Endothelial cell of umbilical vein (primary cell): Measurements from ENCODE around the gene APOO. TPM values are rescaled to one million over a fixed set of nuclear protein-coding genes. Genes with fewer than 3 reads are reported as not detected.

Experiments used
- BruUV-seq: library from RNA; stranded (reverse); fragments of 400-500 nt; replicated peaks from 2 replicates; lab custom pipeline; 2021; lab: Mats Ljungman, UMichigan
- CTCF ChIA-PET: fragments of 300-600, 350-600 bp; sonication (Branson Sonifier 250); formaldehyde crosslinking; loops from one replicate; lab custom pipeline; 2021; ENCODE audit warnings: antibody characterized with exemption, inconsistent platforms; lab: Charles Lee
- POLR2A ChIA-PET: fragments of 300-600, 350-600 bp; sonication (Branson Sonifier 250); formaldehyde crosslinking; loops from one replicate; lab custom pipeline; 2021; ENCODE audit warnings: antibody characterized with exemption, inconsistent platforms; lab: Charles Lee
- DNase-seq: peaks from one replicate; pipeline ENCODE4 v3.0.0-alpha.2; 2011; ENCODE audit warnings: low read depth, low spot score
- FAIRE-seq: peaks from 2 replicates; lab custom pipeline; 2011; peaks lifted over from hg19 to GRCh38; lab: Jason Lieb, UNC
- H2AFZ ChIP-seq: 2 replicates; pipeline ENCODE4 v1.6.0; 2012; ENCODE audit warnings: low read depth, low read length, control low read depth, inconsistent platforms
- H3K27ac ChIP-seq: 2 replicates; pipeline ENCODE4 v1.5.1; 2011; ENCODE audit warnings: low read depth, mild to moderate bottlenecking, control low read depth, low read length, moderate library complexity; ENCODE audit not compliant: insufficient read depth
- H3K27me3 ChIP-seq, 2 experiments: 2 replicates each; pipeline versions ENCODE4 v1.6.0 to v1.6.1; 2011; ENCODE audit warnings: low read length in 2 of 2, mixed read lengths in 1 of 2; ENCODE audit not compliant: control insufficient read depth in 2 of 2, insufficient read depth in 2 of 2
- H3K36me3 ChIP-seq, 2 experiments: 2 replicates in 1 of 2; 3 replicates in 1 of 2; pipeline ENCODE4 v1.5.1; 2011; ENCODE audit warnings: low read length in 2 of 2, mild to moderate bottlenecking in 1 of 2, moderate library complexity in 1 of 2; ENCODE audit not compliant: control insufficient read depth in 2 of 2, insufficient read depth in 2 of 2; ENCODE audit errors: extremely low read depth in 1 of 2
- H3K4me1 ChIP-seq: 3 replicates; pipeline ENCODE4 v1.5.1; 2011; ENCODE audit warnings: mild to moderate bottlenecking, low read length; ENCODE audit not compliant: control insufficient read depth, insufficient read depth; ENCODE audit errors: extremely low read depth
- H3K4me2 ChIP-seq: 2 replicates; pipeline ENCODE4 v1.6.1; 2011; ENCODE audit warnings: low read length, control low read depth, mixed read lengths; ENCODE audit not compliant: insufficient read depth
- H3K4me3 ChIP-seq, 3 experiments: fragments of 200-600 bp in 1 of 3; sonication (generic), shearing (Covaris generic) in 1 of 3; replicated peaks in 1 of 3; 2 replicates each; pipeline ENCODE4 v1.5.1; 2011 to 2016; ENCODE audit warnings: control low read depth in 3 of 3, low read length in 3 of 3, mild to moderate bottlenecking in 2 of 3, inconsistent platforms in 1 of 3, low read depth in 1 of 3, moderate library complexity in 1 of 3; ENCODE audit not compliant: insufficient read depth in 1 of 3
- H3K79me2 ChIP-seq: 2 replicates; pipeline ENCODE4 v1.6.0; 2012; ENCODE audit warnings: low read length, inconsistent platforms; ENCODE audit not compliant: control insufficient read depth, insufficient read depth
- H3K9ac ChIP-seq: replicated peaks from 2 replicates; pipeline ENCODE3; 2011; ENCODE audit warnings: low read length, control low read depth; ENCODE audit not compliant: insufficient read depth; ENCODE audit errors: extremely low read depth
- H3K9me1 ChIP-seq: replicated peaks from 3 replicates; pipeline ENCODE4 v1.6.0; 2011; ENCODE audit warnings: mild to moderate bottlenecking, low read length; ENCODE audit not compliant: control insufficient read depth, insufficient read depth; ENCODE audit errors: extremely low read depth
- H3K9me3 ChIP-seq: replicated peaks from 2 replicates; pipeline ENCODE4 v1.5.1; 2012; ENCODE audit warnings: low read length, inconsistent platforms; ENCODE audit not compliant: control insufficient read depth, insufficient read depth
- H4K20me1 ChIP-seq: replicated peaks from 2 replicates; pipeline ENCODE3; 2011; ENCODE audit warnings: mild to moderate bottlenecking, low read length; ENCODE audit not compliant: control insufficient read depth, insufficient read depth; ENCODE audit errors: extremely low read depth
- CTCF ChIP-seq, 2 donors: IDR thresholded peaks; 1 replicate in 1 of 2; 2 replicates in 1 of 2; pipeline ENCODE4 v1.5.1; 2011; ENCODE audit warnings: low read length in 2 of 2, mild to moderate bottlenecking in 2 of 2, moderate library complexity in 2 of 2, control low read depth in 1 of 2, inconsistent platforms in 1 of 2, low read depth in 1 of 2; ENCODE audit not compliant: insufficient read depth in 1 of 2; ENCODE audit errors: extremely low read depth in 1 of 2
- EZH2 ChIP-seq: IDR thresholded peaks from 2 replicates; pipeline ENCODE4 v1.6.1; 2012; ENCODE audit warnings: borderline replicate concordance, low read depth, mild to moderate bottlenecking, moderate library complexity, low read length, inconsistent platforms; ENCODE audit not compliant: severe bottlenecking
- FOS ChIP-seq: IDR thresholded peaks from 2 replicates; pipeline ENCODE4 v1.6.1; 2011; ENCODE audit warnings: mild to moderate bottlenecking, low read length, moderate library complexity, borderline replicate concordance; ENCODE audit not compliant: insufficient read depth
- GATA2 ChIP-seq: IDR thresholded peaks from 2 replicates; pipeline ENCODE4 v1.7.0; 2011; ENCODE audit warnings: low read depth, mild to moderate bottlenecking, moderate library complexity, mixed read lengths, low read length; ENCODE audit not compliant: insufficient read length, insufficient read depth
- JUN ChIP-seq: IDR thresholded peaks from 2 replicates; pipeline ENCODE4 v1.6.1; 2011; ENCODE audit warnings: borderline replicate concordance, low read depth; ENCODE audit not compliant: insufficient read length, insufficient read depth
- MAX ChIP-seq: IDR thresholded peaks from 2 replicates; pipeline ENCODE4 v1.6.1; 2011; ENCODE audit not compliant: insufficient read depth, insufficient read length
- MYC ChIP-seq: IDR thresholded peaks from one replicate; pipeline ENCODE4 v1.6.1; 2011; ENCODE audit warnings: mild to moderate bottlenecking, low read depth, low read length
- POLR2A ChIP-seq: IDR thresholded peaks from 2 replicates; pipeline ENCODE4 v1.6.1; 2012; ENCODE audit warnings: low read depth, mild to moderate bottlenecking, control low read depth, low read length
- POLR2AphosphoS5 ChIP-seq: IDR thresholded peaks from 2 replicates; pipeline ENCODE4 v1.6.1; 2012; ENCODE audit warnings: low read depth, mild to moderate bottlenecking, control low read depth, low read length, moderate library complexity; ENCODE audit not compliant: insufficient read depth
- dilution Hi-C: fragments of 300-500 bp; cut with MboI; formaldehyde crosslinking; loops from one replicate; pipeline ENCODE4 v1.15.0; 2019; ENCODE audit warnings: low sequenced_read_pairs; ENCODE audit not compliant: extremely low pct_ligation_motif_present
- intact Hi-C: fragments of 100-400 bp; cut with micrococcal nuclease; formaldehyde crosslinking; loops from one replicate; pipeline ENCODE4 v1.10.0; 2022
- polyA plus RNA-seq, 4 experiments: library from polyadenylated mRNA; depleted of rRNA in 3 of 4; stranded (reverse) in 3 of 4; unstranded in 1 of 4; fragments of >200 nt; gene quantifications; 2 replicates each; pipeline versions ENCODE4 v1.2.1 to v1.2.3, GENCODE V29; 2011 to 2012; ENCODE audit warnings: missing spikeins in 1 of 4
- total RNA-seq: library from RNA; stranded (reverse); gene quantifications from 2 replicates; pipeline ENCODE4 v1.2.3, GENCODE V29; 2021

Gene APOO
- total and polyA plus RNA-seq, 2 donors (not counting 3 experiments of a cell fraction or from before 2014, with no cell fraction given), result 9.8 to 24.3 TPM

- H3K4me1 ChIP-seq, result no peaks in the 10 kb centered on the region
- H3K79me2 ChIP-seq, result no peaks in the 10 kb centered on the region
- intact Hi-C loops, result no loop called here
- H4K20me1 ChIP-seq, result no peaks in the 10 kb centered on the region
- H3K9me1 ChIP-seq, result no peaks in the 10 kb centered on the region
- ChIA-PET POLR2A (no interaction called here), CTCF (no interaction called here)
- H3K4me2 ChIP-seq, result no peak overlapping the region
- DNase-seq (no peak), FAIRE-seq (no peak)
- dilution Hi-C loops, result no loop called here
- no peaks in the 10 kb centered on the region for H3K27me3 ChIP-seq
- no peaks in the 10 kb centered on the region for H3K9me3 ChIP-seq
- no peak overlapping the region for H2AFZ ChIP-seq
- H3K27ac ChIP-seq, result no peak overlapping the region
- H3K9ac ChIP-seq, result no peak overlapping the region
- H3K36me3 ChIP-seq, result no peaks in the 10 kb centered on the region
- no TSS peak for BruUV-seq
- TF ChIP-seq POLR2A (no peak), CTCF (IDR thresholded peaks at IDR 0.05; ENCODE audit: extremely low read depth in 1 of 2, insufficient read depth in 1 of 2, low read depth in 1 of 2, low read length in 2 of 2) (no peak), EZH2 (no peak), POLR2AphosphoS5 (no peak), MAX (no peak), MYC (no peak), GATA2 (no peak), JUN (no peak), FOS (no peak)
- no peak overlapping the region for H3K4me3 ChIP-seq
Observed at GRCh38 chrX:23817979-23818336, 89.8 kb downstream of the APOO start.
